IMR-90 (cell line): Measurements from ENCODE around the gene ADARB2. TPM values are rescaled to one million over a fixed set of nuclear protein-coding genes. Genes with fewer than 3 reads are reported as not detected.

Experiments
- ATAC-seq: fragments of 200-7000 bp; cut with Tn5 transposase; 2 replicates; pipeline ENCODE4 v1.9.1; 2020; ENCODE audit warnings: low read depth, mild to moderate bottlenecking, moderate library complexity
- BruUV-seq: library from RNA; stranded (reverse); fragments of 400-500 nt; replicated peaks from 2 replicates; lab custom pipeline; 2021; lab: Mats Ljungman, UMichigan
- CTCF ChIA-PET: fragments of 300-600 bp; formaldehyde crosslinking; extraction: SDS; loops from one replicate; lab custom pipeline; 2021; ENCODE audit warnings: antibody characterized with exemption; lab: Yijun Ruan, JAX
- POLR2A ChIA-PET: fragments of 300-600 bp; sonication (Branson Sonifier 250); formaldehyde crosslinking; loops from one replicate; lab custom pipeline; 2022; ENCODE audit warnings: antibody characterized with exemption; ENCODE audit not compliant: unreplicated experiment; lab: Charles Lee
- DNase-seq: peaks from one replicate; pipeline ENCODE4 v3.0.0; 2013
- H2AFZ ChIP-seq: replicated peaks from 2 replicates; pipeline ENCODE3; 2013; ENCODE audit warnings: low read length, mild to moderate bottlenecking; ENCODE audit not compliant: poor library complexity
- H2AK5ac ChIP-seq: 2 replicates; pipeline ENCODE4 v1.6.1; 2013; ENCODE audit warnings: low read depth, low read length, inconsistent platforms
- H2AK9ac ChIP-seq: replicated peaks from 2 replicates; pipeline ENCODE3; 2013; ENCODE audit warnings: mild to moderate bottlenecking, low read depth, low read length, moderate library complexity; ENCODE audit not compliant: poor library complexity
- H2BK120ac ChIP-seq: 2 replicates; pipeline ENCODE4 v1.6.1; 2013; ENCODE audit warnings: low read depth, low read length, inconsistent platforms
- H2BK15ac ChIP-seq: 3 replicates; pipeline ENCODE4 v1.6.1; 2013; ENCODE audit warnings: low read depth, low read length, inconsistent platforms
- H2BK20ac ChIP-seq: 2 replicates; pipeline ENCODE4 v1.6.1; 2013; ENCODE audit warnings: low read depth, mild to moderate bottlenecking, inconsistent platforms, low read length, moderate library complexity
- H2BK5ac ChIP-seq: 2 replicates; pipeline ENCODE4 v1.6.1; 2013; ENCODE audit warnings: mild to moderate bottlenecking, low read depth, low read length, inconsistent platforms; ENCODE audit not compliant: poor library complexity, severe bottlenecking
- H3K14ac ChIP-seq: replicated peaks from 2 replicates; pipeline ENCODE4 v1.6.1; 2013; ENCODE audit warnings: low read depth, low read length, inconsistent platforms
- H3K18ac ChIP-seq: 2 replicates; pipeline ENCODE4 v1.6.1; 2013; ENCODE audit warnings: low read depth, low read length, control low read depth
- H3K23ac ChIP-seq: 2 replicates; pipeline ENCODE4 v1.6.1; 2013; ENCODE audit warnings: low read depth, low read length, inconsistent platforms
- H3K27ac ChIP-seq: 2 replicates; pipeline ENCODE4 v1.5.1; 2013; ENCODE audit warnings: mild to moderate bottlenecking, control low read depth, low read length; ENCODE audit not compliant: insufficient read depth
- H3K27me3 ChIP-seq: 2 replicates; pipeline ENCODE4 v1.6.1; 2013; ENCODE audit warnings: low read length; ENCODE audit not compliant: control insufficient read depth, insufficient read depth
- H3K36me3 ChIP-seq: 2 replicates; pipeline ENCODE4 v1.6.1; 2013; ENCODE audit warnings: low read length, mixed read lengths; ENCODE audit not compliant: control insufficient read depth, insufficient read depth
- H3K4ac ChIP-seq: 2 replicates; pipeline ENCODE4 v1.6.1; 2013; ENCODE audit warnings: low read depth, low read length, inconsistent platforms
- H3K4me1 ChIP-seq: 2 replicates; pipeline ENCODE4 v1.6.1; 2013; ENCODE audit warnings: low read length, mixed read lengths; ENCODE audit not compliant: control insufficient read depth, insufficient read depth
- H3K4me2 ChIP-seq: 2 replicates; pipeline ENCODE4 v1.6.1; 2013; ENCODE audit warnings: low read depth, mild to moderate bottlenecking, control low read depth, low read length, moderate library complexity
- H3K4me3 ChIP-seq: 2 replicates; pipeline ENCODE4 v1.5.1; 2013; ENCODE audit warnings: low read depth, mild to moderate bottlenecking, control low read depth, low read length, moderate library complexity; ENCODE audit not compliant: insufficient read depth
- H3K56ac ChIP-seq: 2 replicates; pipeline ENCODE4 v1.6.1; 2013; ENCODE audit warnings: low read length, inconsistent platforms; ENCODE audit not compliant: insufficient read depth; ENCODE audit errors: extremely low read depth
- H3K79me1 ChIP-seq, 2 experiments: 2 replicates each; pipeline ENCODE4 v1.6.1; 2013; ENCODE audit warnings: low read length in 2 of 2, inconsistent platforms in 1 of 2, low read depth in 1 of 2
- H3K9ac ChIP-seq: 2 replicates; pipeline ENCODE4 v1.6.1; 2013; ENCODE audit warnings: low read depth, low read length, control low read depth
- H3K9me1 ChIP-seq: 2 replicates; pipeline ENCODE4 v1.6.1; 2013; ENCODE audit warnings: low read length, inconsistent platforms; ENCODE audit not compliant: insufficient read depth
- H3K9me3 ChIP-seq: 2 replicates; pipeline ENCODE4 v1.6.1; 2013; ENCODE audit warnings: low read length; ENCODE audit not compliant: control insufficient read depth, insufficient read depth
- H4K20me1 ChIP-seq: 2 replicates; pipeline ENCODE4 v1.6.1; 2013; ENCODE audit warnings: low read length, inconsistent platforms; ENCODE audit not compliant: insufficient read depth
- H4K5ac ChIP-seq: 2 replicates; pipeline ENCODE4 v1.6.1; 2013; ENCODE audit warnings: mild to moderate bottlenecking, low read depth, low read length, control low read depth
- H4K8ac ChIP-seq, 2 experiments: 2 replicates each; pipeline ENCODE4 v1.6.1; 2013; ENCODE audit warnings: low read depth in 2 of 2, low read length in 2 of 2, control low read depth in 1 of 2, inconsistent platforms in 1 of 2
- H4K91ac ChIP-seq: 2 replicates; pipeline ENCODE4 v1.6.1; 2013; ENCODE audit warnings: low read depth, low read length, inconsistent platforms; ENCODE audit not compliant: insufficient read depth
- BHLHE40 ChIP-seq: fragments of 150-350 bp; IDR thresholded peaks from 2 replicates; pipeline ENCODE4 v1.6.1; 2016; ENCODE audit warnings: mild to moderate bottlenecking, low read depth, low read length
- CEBPB ChIP-seq: IDR thresholded peaks from 2 replicates; pipeline ENCODE4 v1.6.1; 2012; ENCODE audit warnings: low read depth, low read length, improper control_type of control experiment
- CHD1 ChIP-seq: IDR thresholded peaks from 2 replicates; pipeline ENCODE4 v1.6.1; 2012; ENCODE audit warnings: low read depth, low read length, improper control_type of control experiment
- FOS ChIP-seq: fragments of 150-350 bp; IDR thresholded peaks from 2 replicates; pipeline ENCODE4 v1.6.1; 2016; ENCODE audit warnings: low read depth, low read length
- MAFK ChIP-seq: IDR thresholded peaks from 2 replicates; pipeline ENCODE4 v1.6.1; 2012; ENCODE audit warnings: low read depth, low read length, improper control_type of control experiment
- MAZ ChIP-seq: IDR thresholded peaks from 2 replicates; pipeline ENCODE4 v1.6.1; 2012; ENCODE audit warnings: low read depth, mild to moderate bottlenecking, low read length, improper control_type of control experiment, moderate library complexity, borderline replicate concordance
- MXI1 ChIP-seq: IDR thresholded peaks from 2 replicates; pipeline ENCODE4 v1.6.1; 2012; ENCODE audit warnings: low read depth, mild to moderate bottlenecking, low read length, moderate library complexity, borderline replicate concordance
- POLR2A ChIP-seq: IDR thresholded peaks from 2 replicates; pipeline ENCODE4 v1.6.1; 2012; ENCODE audit warnings: mild to moderate bottlenecking, low read depth, low read length
- RAD21 ChIP-seq: IDR thresholded peaks from 2 replicates; pipeline ENCODE4 v1.6.1; 2012; ENCODE audit warnings: low read length, improper control_type of control experiment
- RCOR1 ChIP-seq: IDR thresholded peaks from 2 replicates; pipeline ENCODE4 v1.6.1; 2012; ENCODE audit warnings: mild to moderate bottlenecking, low read length, improper control_type of control experiment; ENCODE audit not compliant: insufficient replicate concordance
- SMC3 ChIP-seq: fragments of 150-350 bp; IDR thresholded peaks from 2 replicates; pipeline ENCODE4 v1.6.1; 2016; ENCODE audit warnings: low read depth, mild to moderate bottlenecking, antibody characterized with exemption, low read length, moderate library complexity
- WGBS, 2 experiments: methylation state at CpG; one replicate each; pipeline versions ENCODE4 v1.1.5 to v1.1.7; 2013; ENCODE audit warnings: missing lambda C conversion rate in 2 of 2; ENCODE audit not compliant: insufficient read length in 1 of 2; ENCODE audit errors: extremely low coverage in 2 of 2; 5-methylcytosine and 5-hydroxymethylcytosine counted together
- dilution Hi-C: fragments of 300-500 bp; cut with HindIII; formaldehyde crosslinking; loops from one replicate; pipeline ENCODE4 v1.14.3; 2018; ENCODE audit warnings: low sequenced_read_pairs; ENCODE audit not compliant: unreplicated experiment
- in situ Hi-C: fragments of 300-500 bp; cut with MboI; formaldehyde crosslinking; loops from 3 replicates; pipeline ENCODE4 v1.14.3; 2019; ENCODE audit warnings: low sequenced_read_pairs, inconsistent platforms, mixed read lengths
- intact Hi-C: fragments of 100-400 bp; cut with micrococcal nuclease; formaldehyde crosslinking; loops from 2 replicates; pipeline ENCODE4 v1.10.0; 2022
- polyA plus RNA-seq, 3 experiments: library from polyadenylated mRNA; depleted of rRNA; stranded (reverse); fragments of >200 nt; gene quantifications; 2 replicates each; pipeline ENCODE4 v1.2.3, GENCODE V29; 2012; ENCODE audit warnings: low replicate concordance in 1 of 3
- total RNA-seq: library from RNA; depleted of rRNA; stranded (reverse); fragments of >200 nt; gene quantifications from 2 replicates; pipeline ENCODE4 v1.2.3, GENCODE V29; 2012
- TF ChIP-seq, protein P1 (sequence below): conservative IDR thresholded peaks from 2 replicates; pipeline ENCODE4 v1.5.1; 2012; ENCODE audit warnings: mild to moderate bottlenecking, low read depth, low read length, improper control_type of control experiment
- TF ChIP-seq, protein P2 (sequence below): fragments of 150-350 bp; IDR thresholded peaks from 2 replicates; pipeline ENCODE4 v1.6.1; 2017; ENCODE audit warnings: mild to moderate bottlenecking, antibody characterized with exemption, low read length, low read depth

Gene ADARB2
- total and polyA plus RNA-seq, 2 of the 4 experiments (the other 2 are of a cell fraction), result not detected

DNA sequence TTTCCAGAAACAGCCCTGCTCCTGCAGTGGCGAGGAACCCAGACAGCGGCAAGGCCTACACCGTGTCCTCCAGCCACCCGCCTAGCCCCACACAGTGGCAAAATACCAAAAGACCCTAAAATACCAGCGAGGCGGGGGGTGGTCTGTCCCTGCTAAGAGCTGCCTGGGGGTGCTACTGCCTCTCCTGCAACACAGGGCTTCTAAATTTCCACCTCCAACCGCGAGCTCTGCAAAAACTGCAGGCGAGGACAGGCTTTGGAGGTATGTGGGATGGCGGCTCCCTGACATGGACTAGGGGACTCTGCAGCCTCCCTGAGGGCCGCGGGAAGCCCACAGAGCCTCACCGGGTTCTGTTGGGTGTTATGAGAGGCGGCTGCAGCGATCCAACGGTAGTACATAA is 558.8 kb downstream of the ADARB2 start:
- Histone ChIP-seq H2AK9ac (no peak overlapping the region), H2AK5ac (no peak overlapping the region), H3K4ac (no peak overlapping the region), H2BK15ac (no peak overlapping the region), H3K9ac (no peak overlapping the region), H3K14ac (no peak overlapping the region), H3K36me3 (no peaks in the 10 kb centered on the region), H3K23ac (no peak overlapping the region), H4K8ac (no peak overlapping the region), H4K91ac (no peak overlapping the region), H3K4me2 (no peak overlapping the region), H3K9me3 (no peaks in the 10 kb centered on the region), H3K27ac (no peak overlapping the region), H4K5ac (no peak overlapping the region), H3K56ac (no peak overlapping the region), H3K4me3 (no peak overlapping the region), H3K27me3 (no peaks in the 10 kb centered on the region; the same call in 1 of the 2 replicates), H3K4me1 (no peaks in the 10 kb centered on the region), H2BK20ac (no peak overlapping the region), H4K20me1 (no peaks in the 10 kb centered on the region), H3K18ac (no peak overlapping the region), H3K9me1 (no peaks in the 10 kb centered on the region), H3K79me1 (no peaks in the 10 kb centered on the region), H2BK120ac (no peak overlapping the region), H2BK5ac (no peak overlapping the region), H2AFZ (no peak overlapping the region)
- WGBS, 2 experiments, result no CpG with 5 or more reads among the region's 16 CpGs
- DNase-seq (no peak), ATAC-seq (no peak)
- ChIA-PET POLR2A (no interaction called here), CTCF (no interaction called here)
- TF ChIP-seq MAZ, result no peak
- TF ChIP-seq, protein P1, sequence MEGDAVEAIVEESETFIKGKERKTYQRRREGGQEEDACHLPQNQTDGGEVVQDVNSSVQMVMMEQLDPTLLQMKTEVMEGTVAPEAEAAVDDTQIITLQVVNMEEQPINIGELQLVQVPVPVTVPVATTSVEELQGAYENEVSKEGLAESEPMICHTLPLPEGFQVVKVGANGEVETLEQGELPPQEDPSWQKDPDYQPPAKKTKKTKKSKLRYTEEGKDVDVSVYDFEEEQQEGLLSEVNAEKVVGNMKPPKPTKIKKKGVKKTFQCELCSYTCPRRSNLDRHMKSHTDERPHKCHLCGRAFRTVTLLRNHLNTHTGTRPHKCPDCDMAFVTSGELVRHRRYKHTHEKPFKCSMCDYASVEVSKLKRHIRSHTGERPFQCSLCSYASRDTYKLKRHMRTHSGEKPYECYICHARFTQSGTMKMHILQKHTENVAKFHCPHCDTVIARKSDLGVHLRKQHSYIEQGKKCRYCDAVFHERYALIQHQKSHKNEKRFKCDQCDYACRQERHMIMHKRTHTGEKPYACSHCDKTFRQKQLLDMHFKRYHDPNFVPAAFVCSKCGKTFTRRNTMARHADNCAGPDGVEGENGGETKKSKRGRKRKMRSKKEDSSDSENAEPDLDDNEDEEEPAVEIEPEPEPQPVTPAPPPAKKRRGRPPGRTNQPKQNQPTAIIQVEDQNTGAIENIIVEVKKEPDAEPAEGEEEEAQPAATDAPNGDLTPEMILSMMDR, result no peak
- TF ChIP-seq RAD21, result no peak
- no peak for TF ChIP-seq RCOR1
- TF ChIP-seq FOS, result no peak
- no peak for TF ChIP-seq POLR2A
- no peak for TF ChIP-seq BHLHE40
- no peak for TF ChIP-seq CEBPB
- TF ChIP-seq, protein P2, sequence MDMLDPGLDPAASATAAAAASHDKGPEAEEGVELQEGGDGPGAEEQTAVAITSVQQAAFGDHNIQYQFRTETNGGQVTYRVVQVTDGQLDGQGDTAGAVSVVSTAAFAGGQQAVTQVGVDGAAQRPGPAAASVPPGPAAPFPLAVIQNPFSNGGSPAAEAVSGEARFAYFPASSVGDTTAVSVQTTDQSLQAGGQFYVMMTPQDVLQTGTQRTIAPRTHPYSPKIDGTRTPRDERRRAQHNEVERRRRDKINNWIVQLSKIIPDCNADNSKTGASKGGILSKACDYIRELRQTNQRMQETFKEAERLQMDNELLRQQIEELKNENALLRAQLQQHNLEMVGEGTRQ, result no peak
- TF ChIP-seq CHD1, result no peak
- no peak for TF ChIP-seq MAFK
- TF ChIP-seq SMC3, result no peak
- no peak for TF ChIP-seq MXI1
- no TSS peak for BruUV-seq
- intact Hi-C loops, result no loop called here
- dilution Hi-C loops, result no loop called here
- in situ Hi-C loops, result no loop called here
